GM12878 (cell line): ENCODE results near the gene USP15.

Source experiments
- CTCF ChIP-seq, 3 experiments: IDR thresholded peaks in 2 of 3; conservative IDR thresholded peaks in 1 of 3; 2 replicates each; pipeline ENCODE4 v1.5.1; 2011; ENCODE audit warnings: low read depth in 3 of 3, low read length in 3 of 3, mild to moderate bottlenecking in 3 of 3, control low read depth in 2 of 3, moderate library complexity in 2 of 3, inconsistent platforms in 1 of 3, mixed read lengths in 1 of 3; ENCODE audit not compliant: control insufficient read depth in 2 of 3, insufficient read depth in 1 of 3; ENCODE audit errors: extremely low read depth in 1 of 3
- HSF1 ChIP-seq: fragments of 150-350 bp; IDR thresholded peaks from 2 replicates; pipeline ENCODE4 v1.6.1; 2014; ENCODE audit warnings: mild to moderate bottlenecking, low read depth, low read length
- JUNB ChIP-seq: IDR thresholded peaks from 2 replicates; pipeline ENCODE4 v1.6.1; 2016; ENCODE audit warnings: antibody characterized with exemption, mild to moderate bottlenecking
- NR2F1 ChIP-seq: fragments of 450-650 bp; conservative IDR thresholded peaks from 2 replicates; pipeline ENCODE4 v1.6.1; 2017; ENCODE audit warnings: mild to moderate bottlenecking

DNA sequence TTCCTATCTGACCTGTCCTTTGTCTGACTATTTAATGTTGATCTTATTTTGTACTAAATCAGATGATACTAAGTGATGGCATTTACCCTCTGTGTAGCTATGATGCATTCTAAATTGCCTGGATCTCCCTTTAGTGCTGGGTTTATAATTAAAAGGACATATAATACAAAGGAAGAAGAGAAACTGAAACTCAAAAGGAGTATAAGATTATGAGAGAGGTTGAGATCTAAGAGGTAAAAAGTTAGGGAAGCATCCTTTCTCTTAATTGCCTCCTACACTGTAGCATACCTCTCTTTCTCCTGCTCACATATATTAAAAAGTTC is 119.5 kb downstream of the USP15 start:
- TF ChIP-seq HSF1, result no peak
- TF ChIP-seq NR2F1, result no peak
- TF ChIP-seq CTCF (IDR thresholded peaks at IDR 0.05 in 2 of 3, conservative IDR thresholded peaks at IDR 0.05 in 1 of 3; ENCODE audit: control insufficient read depth in 2 of 3, extremely low read depth in 1 of 3, insufficient read depth in 1 of 3, low read depth in 3 of 3, low read length in 3 of 3), result no peak
- TF ChIP-seq JUNB, result no peak
